HG02938 (cell line): ENCODE results near the gene COL4A2.

ENCODE experiments used
- ATAC-seq: cut with Tn5 transposase; IDR thresholded peaks from one replicate; pipeline ENCODE4 v1.9.1; 2021; ENCODE audit warnings: mild to moderate bottlenecking, moderate library complexity; ENCODE audit not compliant: unreplicated experiment

The COL4A2 gene

DNA sequence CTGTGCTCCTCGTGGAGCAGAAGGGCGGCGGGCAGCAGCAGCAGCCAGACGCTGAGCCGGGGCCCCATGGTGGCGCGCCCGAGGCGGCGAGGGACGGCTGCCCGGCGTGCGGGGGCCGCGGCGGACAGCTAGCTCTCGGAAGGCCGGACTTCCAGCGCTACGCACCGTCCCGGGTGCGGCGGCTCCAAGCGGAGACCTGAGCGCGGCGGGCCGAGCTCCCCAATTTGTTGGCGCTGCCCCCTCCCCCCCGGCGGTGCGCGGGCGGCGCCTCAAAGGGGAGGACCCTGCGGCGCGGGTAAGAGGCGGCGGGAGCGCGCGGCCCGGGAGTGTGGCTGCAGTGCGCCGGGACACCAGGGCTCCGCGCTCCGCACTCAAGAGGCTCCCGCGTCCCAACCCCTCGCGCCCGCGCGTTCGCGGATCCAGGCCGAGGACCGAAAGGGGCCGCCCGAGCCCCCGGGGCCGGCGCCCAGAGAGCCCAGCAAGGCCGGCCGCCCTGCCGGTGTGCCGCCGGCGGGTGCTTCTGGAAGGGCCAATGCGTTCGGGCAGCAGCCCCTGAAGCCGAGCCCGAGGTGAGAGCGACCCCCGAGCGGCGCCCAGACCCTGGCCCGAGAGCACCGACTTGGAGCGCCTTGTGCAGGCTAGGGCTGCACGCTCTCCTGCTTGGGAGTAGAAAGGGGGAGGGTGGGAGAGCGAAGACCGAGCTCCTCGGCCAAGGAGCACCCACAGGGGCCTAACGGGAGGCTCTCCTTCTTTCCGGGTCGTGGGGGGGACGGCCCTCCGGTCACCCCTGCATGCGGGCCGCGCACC is at the start of gene COL4A2, which contains the start of gene COL4A1:
Gene COL4A2 (plus strand): TSS at position 325 of the 807 bp plus-strand sequence. CDS start 620 bp downstream, outside the sequence.
Gene COL4A1 (minus strand): TSS at position 198 of the 807 bp plus-strand sequence. CDS start 130 bp downstream, at position 68.
- ATAC-seq = no peak

DNA sequence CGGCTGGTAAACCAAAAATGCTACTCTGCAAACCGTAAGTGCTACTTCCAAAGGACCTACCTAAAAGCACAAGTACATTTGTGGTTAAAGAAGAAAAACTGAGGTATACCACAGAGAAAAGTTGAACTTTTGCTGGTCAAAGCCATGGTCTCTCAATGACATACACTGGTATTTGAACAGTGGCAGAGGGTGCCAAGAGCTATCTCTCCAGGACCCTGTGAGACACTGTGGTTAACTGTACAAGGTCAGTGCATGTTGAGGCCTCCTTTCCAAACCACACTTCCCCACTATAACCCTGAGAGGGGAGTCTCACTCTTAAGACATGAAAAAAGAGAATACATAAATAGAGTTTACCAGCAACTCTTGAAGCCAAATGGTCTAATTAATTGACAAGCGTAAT is 49.7 kb upstream of the COL4A2 start:
- no peak for ATAC-seq

- no peak for ATAC-seq
These were observed 48.0 kb upstream of the COL4A2 start for GRCh38 chr13:110258876-110259631.

GRCh38 chr13:110259651-110260050 is 47.4 kb upstream of the COL4A2 start:
- no peak for ATAC-seq

- no peak for ATAC-seq
These were observed 45.7 kb upstream of the COL4A2 start for GRCh38 chr13:110261166-110262081.

DNA sequence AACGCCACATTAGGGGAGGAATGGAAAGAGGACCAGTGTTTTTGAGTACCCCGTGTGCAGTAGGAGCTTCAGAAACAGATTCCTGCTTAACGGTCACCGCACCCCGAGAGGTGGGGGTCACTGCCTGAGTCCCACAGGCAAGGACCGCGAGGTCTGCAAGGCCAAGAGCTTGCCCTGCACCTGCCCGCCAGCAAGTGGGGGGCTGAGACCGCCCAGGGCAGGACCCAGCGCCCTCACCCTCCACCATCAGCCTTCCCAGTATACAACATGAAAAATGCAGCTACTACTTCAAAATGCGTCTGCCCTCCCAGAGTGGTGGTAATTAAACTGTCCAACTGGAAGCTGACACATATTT is 45.0 kb upstream of the COL4A2 start:
- no peak for ATAC-seq

GRCh38 chr13:110262508-110263291 is 44.4 kb upstream of the COL4A2 start:
- ATAC-seq = no peak

- ATAC-seq = no peak
These were observed 43.7 kb upstream of the COL4A2 start for GRCh38 chr13:110263404-110263803.

- ATAC-seq = no peak
These were observed 43.2 kb upstream of the COL4A2 start for GRCh38 chr13:110263888-110264287.

- no peak for ATAC-seq
These were observed 42.3 kb upstream of the COL4A2 start for GRCh38 chr13:110264685-110265275.

- ATAC-seq = no peak
These were observed 41.8 kb upstream of the COL4A2 start for GRCh38 chr13:110265341-110265681.

DNA sequence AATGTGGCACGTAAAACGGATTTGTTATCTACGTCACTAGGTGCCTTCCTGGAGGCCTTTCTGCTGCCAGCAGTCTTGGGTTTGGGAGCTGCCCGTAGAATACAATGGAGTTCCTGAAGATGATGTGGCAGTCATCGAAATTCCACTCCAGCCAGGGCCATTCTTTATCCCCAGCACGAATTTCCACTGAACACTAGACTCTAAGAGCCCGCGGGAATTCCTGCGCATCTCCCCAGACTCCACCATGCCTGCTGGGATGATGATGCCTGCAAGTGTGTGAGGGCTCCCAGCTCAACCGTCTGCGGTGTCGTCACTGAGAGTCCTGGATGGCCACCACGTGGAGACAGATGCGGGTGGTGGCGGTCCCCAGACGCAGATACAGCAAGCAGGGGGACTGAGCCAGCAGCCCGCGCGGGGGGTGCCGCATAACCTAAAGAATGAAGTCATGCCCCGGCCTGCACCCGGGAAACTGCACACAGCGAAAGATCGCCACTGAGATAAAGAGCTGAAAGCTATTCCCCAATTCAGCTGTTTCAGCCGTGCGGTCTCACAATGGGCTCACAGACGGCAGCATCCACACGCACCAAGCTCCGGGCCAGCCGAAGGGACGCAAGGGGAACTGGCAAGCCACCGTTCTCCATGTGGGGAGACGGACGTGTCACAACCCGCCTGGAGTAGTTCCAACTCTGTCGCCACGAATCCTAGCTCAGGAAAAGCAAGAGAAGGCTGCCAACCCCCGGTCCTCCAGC is 41.2 kb upstream of the COL4A2 start:
- ATAC-seq = no peak

DNA sequence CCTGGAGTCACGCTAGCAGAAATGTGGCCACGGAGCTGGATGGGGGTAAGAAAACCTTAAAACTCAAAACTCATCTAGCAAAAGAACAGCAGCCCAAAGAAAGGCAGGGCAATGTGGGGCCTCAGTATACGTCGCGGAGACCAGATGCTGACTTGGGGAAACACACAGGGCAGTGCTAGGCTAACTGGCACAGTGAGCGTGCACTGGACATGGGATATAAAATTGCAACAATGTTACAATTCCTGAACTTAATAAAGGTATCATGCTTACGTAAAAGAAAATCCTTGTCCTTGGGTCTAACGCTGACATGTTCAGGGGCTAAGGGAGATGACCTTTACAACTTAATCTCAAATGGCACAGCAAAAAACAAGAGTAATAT is 40.7 kb upstream of the COL4A2 start:
- ATAC-seq = no peak

GRCh38 chr13:110266983-110267382 is 40.1 kb upstream of the COL4A2 start:
- ATAC-seq = no peak

GRCh38 chr13:110268061-110268460 is 39.0 kb upstream of the COL4A2 start:
- no peak for ATAC-seq

- no peak for ATAC-seq
These were observed 38.4 kb upstream of the COL4A2 start for GRCh38 chr13:110268576-110269185.

- no peak for ATAC-seq
These were observed 37.4 kb upstream of the COL4A2 start for GRCh38 chr13:110269509-110270185.

DNA sequence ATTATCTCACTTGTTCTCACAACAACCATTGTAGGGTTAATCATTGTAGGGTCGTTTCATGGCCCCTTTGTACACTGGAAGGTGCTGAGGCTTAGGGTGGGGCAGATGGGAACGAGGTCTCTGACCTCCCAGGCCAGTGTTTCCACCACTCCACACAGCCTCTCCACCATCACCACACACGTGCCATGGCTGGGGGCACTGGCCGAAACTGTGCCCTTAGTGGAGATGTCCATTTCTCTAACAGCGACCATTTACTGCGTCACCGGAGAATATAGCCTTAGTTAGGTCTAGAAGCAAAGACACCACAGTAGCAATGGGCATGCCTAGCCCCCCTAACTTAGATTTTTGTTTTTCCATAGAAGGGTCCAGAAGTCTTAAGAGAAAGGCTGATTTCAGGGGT is 36.6 kb upstream of the COL4A2 start:
- no peak for ATAC-seq
